PC-3 (cell line): Measurements from ENCODE around the gene CLCA2.

Source experiments
- EZH2 ChIP-seq: fragments of 300-600 bp; sonication (generic); IDR thresholded peaks from one replicate; pipeline ENCODE4 v1.6.1; 2017; ENCODE audit warnings: antibody characterized with exemption, mild to moderate bottlenecking, low read length; ENCODE audit not compliant: unreplicated experiment
- EZH2phosphoT487 ChIP-seq: fragments of 300-600 bp; sonication (generic); IDR thresholded peaks from 2 replicates; pipeline ENCODE4 v1.6.1; 2018; ENCODE audit warnings: mild to moderate bottlenecking, antibody characterized with exemption, low read length, borderline replicate concordance
- TF ChIP-seq, protein P1 (sequence below): fragments of 300-600 bp; sonication (generic); conservative IDR thresholded peaks from 2 replicates; pipeline ENCODE4 v1.5.1; 2017; ENCODE audit warnings: antibody characterized with exemption, low read depth, mild to moderate bottlenecking, low read length

DNA sequence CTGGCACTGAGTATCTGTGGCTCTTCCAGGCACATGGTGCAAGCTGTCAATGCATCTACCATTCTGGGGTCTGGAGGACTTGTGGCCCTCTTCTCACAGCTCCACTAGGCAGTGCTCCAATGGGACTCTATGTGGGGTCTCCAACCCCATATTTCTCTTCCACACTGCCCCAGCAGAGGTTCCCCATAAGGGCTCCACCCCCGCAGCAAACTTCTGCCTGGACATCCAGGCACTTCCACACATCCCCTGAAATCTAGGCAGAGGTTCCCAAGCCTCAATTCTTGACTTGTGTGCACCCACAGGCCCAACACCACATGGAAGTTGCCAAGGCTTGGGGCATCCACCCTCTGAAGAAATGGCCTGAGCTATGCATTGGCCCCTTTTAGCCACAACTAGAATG, 46.6 kb upstream of the CLCA2 start:
- TF ChIP-seq, protein P1, sequence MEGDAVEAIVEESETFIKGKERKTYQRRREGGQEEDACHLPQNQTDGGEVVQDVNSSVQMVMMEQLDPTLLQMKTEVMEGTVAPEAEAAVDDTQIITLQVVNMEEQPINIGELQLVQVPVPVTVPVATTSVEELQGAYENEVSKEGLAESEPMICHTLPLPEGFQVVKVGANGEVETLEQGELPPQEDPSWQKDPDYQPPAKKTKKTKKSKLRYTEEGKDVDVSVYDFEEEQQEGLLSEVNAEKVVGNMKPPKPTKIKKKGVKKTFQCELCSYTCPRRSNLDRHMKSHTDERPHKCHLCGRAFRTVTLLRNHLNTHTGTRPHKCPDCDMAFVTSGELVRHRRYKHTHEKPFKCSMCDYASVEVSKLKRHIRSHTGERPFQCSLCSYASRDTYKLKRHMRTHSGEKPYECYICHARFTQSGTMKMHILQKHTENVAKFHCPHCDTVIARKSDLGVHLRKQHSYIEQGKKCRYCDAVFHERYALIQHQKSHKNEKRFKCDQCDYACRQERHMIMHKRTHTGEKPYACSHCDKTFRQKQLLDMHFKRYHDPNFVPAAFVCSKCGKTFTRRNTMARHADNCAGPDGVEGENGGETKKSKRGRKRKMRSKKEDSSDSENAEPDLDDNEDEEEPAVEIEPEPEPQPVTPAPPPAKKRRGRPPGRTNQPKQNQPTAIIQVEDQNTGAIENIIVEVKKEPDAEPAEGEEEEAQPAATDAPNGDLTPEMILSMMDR = no peak
- TF ChIP-seq EZH2phosphoT487 = no peak
- TF ChIP-seq EZH2 = no peak
